HepG2 (cell line): ENCODE measurements around the gene MCM8. TPM values are rescaled to one million over a fixed set of nuclear protein-coding genes. Genes with fewer than 3 reads are reported as not detected.

Source experiments
- BORCS8-MEF2B ChIP-seq: sonication (generic); formaldehyde crosslinking; IDR thresholded peaks from 2 replicates; pipeline ENCODE4 v1.8.0; 2022; ENCODE audit warnings: mild to moderate bottlenecking, missing genetic modification reagents
- CCDC6 ChIP-seq: sonication (generic); formaldehyde crosslinking; IDR thresholded peaks from 2 replicates; pipeline ENCODE4 v1.8.1; 2022; ENCODE audit warnings: mild to moderate bottlenecking, missing genetic modification reagents, moderate library complexity
- CHD4 ChIP-seq: fragments of 200-600 bp; sonication (generic); IDR thresholded peaks from 2 replicates; pipeline ENCODE4 v1.7.0; 2017; ENCODE audit warnings: mild to moderate bottlenecking, low read length, borderline replicate concordance
- FOSL2 ChIP-seq: sonication (generic); formaldehyde crosslinking; IDR thresholded peaks from 2 replicates; pipeline ENCODE4 v1.4.0; 2020; ENCODE audit warnings: missing genetic modification reagents
- HNRNPK ChIP-seq: fragments of 200-400 bp; formaldehyde crosslinking; IDR thresholded peaks from 2 replicates; pipeline ENCODE4 v1.6.1; 2018; ENCODE audit warnings: low read length, low read depth, moderate library complexity, mild to moderate bottlenecking; ENCODE audit not compliant: poor library complexity, severe bottlenecking
- KDM4B ChIP-seq: sonication (generic); formaldehyde crosslinking; IDR thresholded peaks from 2 replicates; pipeline ENCODE4 v1.4.0; 2020; ENCODE audit warnings: missing genetic modification reagents
- MED13 ChIP-seq: sonication (generic); formaldehyde crosslinking; IDR thresholded peaks from 2 replicates; pipeline ENCODE4 v1.5.0; 2020; ENCODE audit warnings: missing genetic modification reagents
- SALL1 ChIP-seq: sonication (generic); formaldehyde crosslinking; IDR thresholded peaks from 2 replicates; pipeline ENCODE4 v1.8.0; 2022; ENCODE audit warnings: mild to moderate bottlenecking, missing genetic modification reagents
- SNAI1 ChIP-seq: sonication (generic); formaldehyde crosslinking; IDR thresholded peaks from 2 replicates; pipeline ENCODE4 v1.5.0; 2020; ENCODE audit warnings: mild to moderate bottlenecking, missing genetic modification reagents, borderline replicate concordance
- SOX13 ChIP-seq, 3 experiments: fragments of 450-650 bp in 1 of 3; sonication (generic) in 1 of 3; formaldehyde crosslinking in 1 of 3; IDR thresholded peaks in 2 of 3; conservative IDR thresholded peaks in 1 of 3; 2 replicates each; pipeline versions ENCODE4 v1.5.0 to v1.6.1; 2016 to 2020; ENCODE audit warnings: antibody characterized with exemption in 1 of 3, mild to moderate bottlenecking in 1 of 3, missing compliant biosample characterization in 1 of 3, missing genetic modification reagents in 1 of 3, moderate library complexity in 1 of 3
- TBX3 ChIP-seq: fragments of 450-650 bp; IDR thresholded peaks from 2 replicates; pipeline ENCODE4 v1.6.1; 2017; ENCODE audit warnings: antibody characterized with exemption, mild to moderate bottlenecking, inconsistent platforms, borderline replicate concordance
- U2AF2 ChIP-seq: fragments of 200-400 bp; formaldehyde crosslinking; IDR thresholded peaks from 2 replicates; pipeline ENCODE4 v1.6.1; 2017; ENCODE audit warnings: low read depth, mild to moderate bottlenecking, low read length
- ZBTB21 ChIP-seq: sonication (generic); formaldehyde crosslinking; IDR thresholded peaks from 2 replicates; pipeline ENCODE4 v1.4.0; 2020; ENCODE audit warnings: missing genetic modification reagents
- ZBTB33 ChIP-seq: sonication (generic); formaldehyde crosslinking; IDR thresholded peaks from 2 replicates; pipeline ENCODE4 v1.4.0; 2020; ENCODE audit warnings: missing genetic modification reagents
- ZGPAT ChIP-seq: IDR thresholded peaks from 2 replicates; pipeline ENCODE4 v1.6.1; 2016; ENCODE audit warnings: mild to moderate bottlenecking
- ZNF251 ChIP-seq: sonication (generic); formaldehyde crosslinking; IDR thresholded peaks from 2 replicates; pipeline ENCODE4 v1.9.0; 2021; ENCODE audit warnings: mild to moderate bottlenecking, missing genetic modification reagents
- ZNF430 ChIP-seq: sonication (generic); formaldehyde crosslinking; IDR thresholded peaks from 2 replicates; pipeline ENCODE4 v1.9.0; 2021; ENCODE audit warnings: mild to moderate bottlenecking, missing genetic modification reagents
- polyA plus RNA-seq, 8 experiments: library from polyadenylated mRNA; depleted of rRNA in 3 of 8; stranded (reverse) in 7 of 8; unstranded in 1 of 8; fragments of >200 nt; fragmentation: Illumina TruSeq in 4 of 8; extraction: Trizol in 4 of 8; gene quantifications; 2 replicates each; pipeline versions ENCODE4 v1.2.1 to v1.2.3, GENCODE V29; 2011 to 2016; ENCODE audit warnings: low read depth in 4 of 8, missing spikeins in 1 of 8, mixed read lengths in 1 of 8; ENCODE audit not compliant: insufficient read depth in 1 of 8
- total RNA-seq, 5 experiments: library from RNA; depleted of rRNA; stranded (reverse); fragments of >200 nt; fragmentation: Illumina TruSeq; extraction: Trizol; gene quantifications; 2 replicates each; pipeline ENCODE4 v1.2.3, GENCODE V29; 2016; ENCODE audit warnings: low read depth in 1 of 5
- TF ChIP-seq, protein P1 (sequence below): sonication (generic); formaldehyde crosslinking; IDR thresholded peaks from 2 replicates; pipeline ENCODE4 v1.4.0; 2020; ENCODE audit warnings: missing genetic modification reagents

Gene MCM8
- total and polyA plus RNA-seq, 2 of the 13 experiments (the other 11 are each of a cell fraction or from before 2014, with no cell fraction given): 11.5 to 59.3 TPM

- TF ChIP-seq, protein P1, sequence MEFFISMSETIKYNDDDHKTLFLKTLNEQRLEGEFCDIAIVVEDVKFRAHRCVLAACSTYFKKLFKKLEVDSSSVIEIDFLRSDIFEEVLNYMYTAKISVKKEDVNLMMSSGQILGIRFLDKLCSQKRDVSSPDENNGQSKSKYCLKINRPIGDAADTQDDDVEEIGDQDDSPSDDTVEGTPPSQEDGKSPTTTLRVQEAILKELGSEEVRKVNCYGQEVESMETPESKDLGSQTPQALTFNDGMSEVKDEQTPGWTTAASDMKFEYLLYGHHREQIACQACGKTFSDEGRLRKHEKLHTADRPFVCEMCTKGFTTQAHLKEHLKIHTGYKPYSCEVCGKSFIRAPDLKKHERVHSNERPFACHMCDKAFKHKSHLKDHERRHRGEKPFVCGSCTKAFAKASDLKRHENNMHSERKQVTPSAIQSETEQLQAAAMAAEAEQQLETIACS (CRISPR knock-in tag): no peak; the same call in 1 of the 2 replicates
- TF ChIP-seq ZBTB21 (peak; percentile 60; the same call in 1 of the 2 replicates), TBX3 (0 out of 2 replicates have a peak, but pooled peaks have one; percentile 35), KDM4B (CRISPR knock-in tag) (peak; percentile 96; the same call in 1 of the 2 replicates), U2AF2 (no peak), BORCS8-MEF2B (peak; percentile 96), ZNF251 (0 out of 2 replicates have a peak, but pooled peaks have one; percentile 11), SNAI1 (peak; percentile 95), CHD4 (no peak), CCDC6 (CRISPR knock-in tag) (peak; percentile 96; the same call in 1 of the 2 replicates), MED13 (no peak), SOX13 (IDR thresholded peaks at IDR 0.05) (0 out of 2 replicates have a peak, but pooled peaks have one; percentile 19), SOX13 (CRISPR knock-in tag; conservative IDR thresholded peaks at IDR 0.05 in 1 of 2, IDR thresholded peaks at IDR 0.05 in 1 of 2) (peak in 1 of 2 experiments; percentile 60; a peak in 2 of 4 replicates), ZNF430 (CRISPR knock-in tag) (peak; percentile 99), HNRNPK (no peak), SALL1 (CRISPR knock-in tag) (peak; percentile 95), FOSL2 (CRISPR knock-in tag) (peak; percentile 71), ZBTB33 (CRISPR knock-in tag) (peak; percentile 62; the same call in 1 of the 2 replicates), ZGPAT (CRISPR knock-in tag) (peak; percentile 99)
These were observed at the start of gene MCM8, which contains the start of gene TRMT6 (continued) for GRCh38 chr20:5950271-5951031.
